ENCODE results near the gene CYBC1. TPM values are rescaled to one million over a fixed set of nuclear protein-coding genes. Genes with fewer than 3 reads are reported as not detected.

CYBC1 gene
- total and polyA plus RNA-seq, 2 of the 8 experiments (the other 6 are each of a cell fraction or from before 2014, with no cell fraction given), result 74.6 to 81.4 TPM

GRCh38 chr17:82400830-82401229, 49.7 kb downstream of the CYBC1 start:
- peaks cover 0 to 4% of the 10 kb centered on the region in 2 experiments for H4K20me1 ChIP-seq (replicated peaks in 1 of 2; ENCODE audit: control insufficient read depth in 1 of 2, insufficient read depth in 2 of 2, low read length in 2 of 2)
- ChIA-PET POLR2A (ENCODE audit: partially characterized antibody) (interaction anchor here (0.6 to 0.8 kb wide), 3 partner anchors 9 to 41 kb away, joined by 3 read pairs; no protein-coding TSS in a partner anchor), CTCF (ENCODE audit: partially characterized antibody) (interaction anchor here (0.7 kb wide), 1 partner anchor 60 kb away, joined by 3 read pairs; no protein-coding TSS in a partner anchor)
- no peak overlapping the region for H3K4me2 ChIP-seq (ENCODE audit: insufficient read depth in 1 of 2, low read depth in 2 of 2, low read length in 2 of 2)
- no peak overlapping the region for H3K56ac ChIP-seq (replicated peaks; ENCODE audit: insufficient read length, low read depth, low read length)
- TF ChIP-seq GTF2F1 (IDR thresholded peaks at IDR 0.05; ENCODE audit: borderline replicate concordance, low read depth, low read length), result no peak
- TF ChIP-seq BRCA1 (IDR thresholded peaks at IDR 0.05; ENCODE audit: low read depth, low read length), result no peak
- TF ChIP-seq RAD21 (IDR thresholded peaks at IDR 0.05 in 1 of 2, conservative IDR thresholded peaks at IDR 0.05 in 1 of 2; ENCODE audit: low read depth in 2 of 2, low read length in 2 of 2), result no peak
- no peak for TF ChIP-seq SRF (IDR thresholded peaks at IDR 0.05; ENCODE audit: low read depth, low read length)
- TF ChIP-seq ZNF274 (IDR thresholded peaks at IDR 0.05; ENCODE audit: borderline replicate concordance, extremely low read depth, low read length), result no peak
- no peak for TF ChIP-seq CTCF (IDR thresholded peaks at IDR 0.05; ENCODE audit: control extremely low read depth in 1 of 3, insufficient read depth in 1 of 3, low read depth in 1 of 3, low read length in 3 of 3)
- no peak for TF ChIP-seq SP4 (IDR thresholded peaks at IDR 0.05; ENCODE audit: low read length)
- no peak for TF ChIP-seq EGR1 (IDR thresholded peaks at IDR 0.05; ENCODE audit: borderline replicate concordance, low read depth, low read length)
- TF ChIP-seq FOSL1 (IDR thresholded peaks at IDR 0.05; ENCODE audit: insufficient read depth, low read depth, low read length), result no peak
- no peaks in the 10 kb centered on the region for H3K79me1 ChIP-seq (ENCODE audit: low read depth, low read length)
- no peak overlapping the region for H2BK5ac ChIP-seq (ENCODE audit: low read depth, low read length)
- no peaks in the 10 kb centered on the region for H3K23me2 ChIP-seq (ENCODE audit: low read depth, low read length)
- H2BK120ac ChIP-seq (replicated peaks; ENCODE audit: low read depth, low read length), result no peak overlapping the region
- 95% methylated on average over 16 of the region's 19 CpGs; no CpG with 5 or more reads in 1 of the 2 experiments for WGBS, 2 experiments (ENCODE audit: extremely low coverage in 1 of 2, insufficient coverage in 1 of 2, insufficient read length in 1 of 2, insufficient replicate concordance in 2 of 2, low coverage in 1 of 2, low lambda C conversion rate in 2 of 2, missing lambda C conversion rate in 1 of 2)
- no peak overlapping the region for H3K14ac ChIP-seq (ENCODE audit: insufficient read length)
- no peak overlapping the region for H3K23ac ChIP-seq (ENCODE audit: insufficient read length)
- H3K4ac ChIP-seq (replicated peaks; ENCODE audit: insufficient read length, low read depth, low read length), result no peak overlapping the region
- H4K5ac ChIP-seq (ENCODE audit: insufficient read length, low read depth, low read length), result no peak overlapping the region
- H3K4me3 ChIP-seq (ENCODE audit: extremely low read depth in 1 of 4, insufficient read depth in 2 of 4, low read depth in 3 of 4, low read length in 4 of 4), result no peak overlapping the region
- H2BK20ac ChIP-seq (ENCODE audit: low read length), result no peak overlapping the region
- no peak overlapping the region for H3K18ac ChIP-seq (ENCODE audit: extremely low read depth, low read length)
- H4K8ac ChIP-seq (ENCODE audit: extremely low read depth, insufficient read depth, low read length), result no peak overlapping the region
- H3K79me2 ChIP-seq (ENCODE audit: control insufficient read depth in 1 of 2, insufficient read depth in 2 of 2, low read length in 2 of 2), result no peaks in the 10 kb centered on the region
- H4K91ac ChIP-seq (replicated peaks; ENCODE audit: insufficient read length, low read length), result no peak overlapping the region
- no peak overlapping the region for H2AK5ac ChIP-seq (ENCODE audit: low read depth, low read length)
- no peak overlapping the region for H2BK12ac ChIP-seq (ENCODE audit: low read depth, low read length)
- no peak overlapping the region for H3K9ac ChIP-seq (replicated peaks in 1 of 4; ENCODE audit: extremely low read depth in 1 of 4, low read depth in 3 of 4, low read length in 3 of 4)
- no peak overlapping the region for H3K27ac ChIP-seq (ENCODE audit: low read depth, low read length)
- H3K9me3 ChIP-seq (ENCODE audit: insufficient read depth in 2 of 2, low read depth in 1 of 2, low read length in 1 of 2), result no peaks in the 10 kb centered on the region
- H3K36me3 ChIP-seq (ENCODE audit: control insufficient read depth in 2 of 4, insufficient read depth in 4 of 4, low read length in 3 of 4), result peaks cover 0 to 11% (median 2%) of the 10 kb centered on the region in 4 experiments; a peak in 3 of 8 replicates
- no peak overlapping the region for H2BK15ac ChIP-seq (ENCODE audit: low read length)
- no peaks in the 10 kb centered on the region for H3K4me1 ChIP-seq (replicated peaks in 1 of 4; ENCODE audit: control insufficient read depth in 3 of 4, insufficient read depth in 4 of 4, low read length in 3 of 4)
- H3K27me3 ChIP-seq (replicated peaks in 1 of 4; ENCODE audit: control insufficient read depth in 3 of 4, extremely low read depth in 1 of 4, insufficient read depth in 3 of 4, low read length in 3 of 4), result no peaks in the 10 kb centered on the region
- DNase-seq (ENCODE audit: low read depth in 1 of 2, low spot score in 2 of 2) (no peak), FAIRE-seq (no peak)
- H2AFZ ChIP-seq (ENCODE audit: low read length), result no peak overlapping the region

Data from H1 (cell line).